K562 (cell line): Measurements from ENCODE around the gene WDR31. TPM values are rescaled to one million over a fixed set of nuclear protein-coding genes. Genes with fewer than 3 reads are reported as not detected.

Source experiments
- ATAC-seq: fragments of 200-7000 bp; cut with Tn5 transposase; 3 replicates; pipeline ENCODE4 v1.9.1; 2020; ENCODE audit warnings: moderate library complexity
- BruUV-seq: library from RNA; stranded (reverse); fragments of 400-500 nt; replicated peaks from 2 replicates; lab custom pipeline; 2021; lab: Mats Ljungman, UMichigan
- CTCF ChIA-PET: fragments of 300-600 bp; formaldehyde crosslinking; extraction: SDS; loops from one replicate; lab custom pipeline; 2021; ENCODE audit warnings: low intra/inter-chr PET ratio; lab: Yijun Ruan, JAX
- POLR2A ChIA-PET: fragments of 300-600, 350-650 bp; sonication (Branson Sonifier 250); formaldehyde crosslinking; extraction: SDS; loops from one replicate; lab custom pipeline; 2021; ENCODE audit warnings: antibody characterized with exemption, inconsistent platforms; lab: Yijun Ruan, JAX
- DNase-seq, 4 experiments: peaks; one replicate each; pipeline versions ENCODE4 v3.0.0 to v3.0.0-alpha.2; 2011 to 2018; ENCODE audit warnings: low spot score in 3 of 4, mixed read lengths in 3 of 4; ENCODE audit errors: extremely low read depth in 1 of 4
- FAIRE-seq: peaks from 2 replicates; lab custom pipeline; 2011; peaks lifted over from hg19 to GRCh38; lab: Jason Lieb, UNC
- H2AFZ ChIP-seq: 2 replicates; pipeline ENCODE4 v1.6.0; 2011; ENCODE audit warnings: low read depth, low read length, control low read depth, inconsistent platforms
- H3K27ac ChIP-seq: fragments of 200-600 bp; 3 replicates; pipeline ENCODE4 v1.8.0; 2011; ENCODE audit warnings: low read depth, mild to moderate bottlenecking, control low read depth, inconsistent platforms, low read length, moderate library complexity, mixed read lengths; ENCODE audit errors: extremely low read depth
- H3K27me3 ChIP-seq, 2 experiments: fragments of 300-600 bp in 1 of 2; 2 replicates in 1 of 2; 3 replicates in 1 of 2; pipeline versions ENCODE4 v1.6.0 to v1.8.0; 2011; ENCODE audit warnings: inconsistent platforms in 2 of 2, low read length in 2 of 2, mild to moderate bottlenecking in 1 of 2, mixed read lengths in 1 of 2, moderate library complexity in 1 of 2; ENCODE audit not compliant: control insufficient read depth in 2 of 2, insufficient read depth in 2 of 2
- H3K36me3 ChIP-seq: fragments of 300-600 bp; 3 replicates; pipeline ENCODE4 v1.8.0; 2011; ENCODE audit warnings: mild to moderate bottlenecking, low read length, inconsistent platforms; ENCODE audit not compliant: control insufficient read depth, insufficient read depth
- H3K4me1 ChIP-seq, 2 experiments: fragments of 200-600 bp in 1 of 2; replicated peaks in 1 of 2; 2 replicates in 1 of 2; 3 replicates in 1 of 2; pipeline versions ENCODE4 v1.5.1 to v1.8.0; 2011; ENCODE audit warnings: inconsistent platforms in 2 of 2, low read length in 2 of 2, mild to moderate bottlenecking in 1 of 2, mixed read lengths in 1 of 2, moderate library complexity in 1 of 2; ENCODE audit not compliant: control insufficient read depth in 2 of 2, insufficient read depth in 2 of 2
- H3K4me2 ChIP-seq: 2 replicates; pipeline ENCODE4 v1.6.1; 2011; ENCODE audit warnings: low read length, control low read depth, inconsistent platforms, mixed read lengths; ENCODE audit not compliant: insufficient read depth
- H3K4me3 ChIP-seq: fragments of 200-600 bp; sonication (generic), shearing (Covaris generic); 2 replicates; pipeline ENCODE4 v1.5.1; 2016; ENCODE audit warnings: control low read depth, inconsistent platforms
- H3K79me2 ChIP-seq: fragments of 200-600 bp; 3 replicates; pipeline ENCODE4 v1.8.0; 2011; ENCODE audit warnings: low read length, inconsistent platforms; ENCODE audit not compliant: control insufficient read depth, insufficient read depth
- H3K9ac ChIP-seq, 2 experiments: 2 replicates each; pipeline versions ENCODE4 v1.6.0 to v1.6.1; 2011; ENCODE audit warnings: low read depth in 2 of 2, low read length in 2 of 2, control low read depth in 1 of 2, inconsistent platforms in 1 of 2, mild to moderate bottlenecking in 1 of 2, mixed read lengths in 1 of 2; ENCODE audit not compliant: insufficient read depth in 1 of 2
- H3K9me1 ChIP-seq: one replicate; pipeline ENCODE4 v1.6.0; 2011; ENCODE audit warnings: inconsistent platforms, mild to moderate bottlenecking, low read length, moderate library complexity; ENCODE audit not compliant: control insufficient read depth, insufficient read depth
- H3K9me3 ChIP-seq: replicated peaks from 2 replicates; pipeline ENCODE4 v1.5.1; 2011; ENCODE audit warnings: low read depth, low read length, inconsistent platforms; ENCODE audit not compliant: control insufficient read depth, insufficient read depth
- H4K20me1 ChIP-seq: replicated peaks from 2 replicates; pipeline ENCODE4 v1.6.1; 2011; ENCODE audit warnings: low read length, inconsistent platforms, mixed read lengths; ENCODE audit not compliant: control insufficient read depth, insufficient read depth
- HEY1 ChIP-seq: fragments of 250-450 bp; sonication (Bioruptor Pico); IDR thresholded peaks from 2 replicates; pipeline ENCODE4 v1.5.0; 2020; ENCODE audit warnings: mild to moderate bottlenecking, moderate library complexity, borderline replicate concordance
- SIX5 ChIP-seq, 2 experiments: IDR thresholded peaks; 2 replicates each; pipeline ENCODE4 v1.6.1; 2011; ENCODE audit warnings: low read length in 2 of 2, borderline replicate concordance in 1 of 2, low read depth in 1 of 2, mild to moderate bottlenecking in 1 of 2, moderate library complexity in 1 of 2; ENCODE audit not compliant: insufficient read depth in 1 of 2
- SMAD1 ChIP-seq: fragments of 150-350 bp; IDR thresholded peaks from 2 replicates; pipeline ENCODE4 v1.6.1; 2014; ENCODE audit warnings: low read length, low read depth; ENCODE audit not compliant: partially characterized antibody
- WGBS: fragments of 100-300 bp; shearing (Covaris generic); methylation state at CpG from one replicate; pipeline ENCODE4 v1.1.6; 2016; ENCODE audit warnings: low coverage, mixed read lengths; ENCODE audit not compliant: insufficient coverage; ENCODE audit errors: missing lambda C conversion rate; 5-methylcytosine and 5-hydroxymethylcytosine counted together
- in situ Hi-C: fragments of 300-500 bp; cut with MboI; formaldehyde crosslinking; loops from 4 replicates; pipeline ENCODE4 v1.15.0; 2018; ENCODE audit warnings: inconsistent platforms, mixed read lengths
- intact Hi-C: fragments of 100-400 bp; cut with micrococcal nuclease; formaldehyde crosslinking; loops from 2 replicates; pipeline ENCODE4 v1.14.2; 2022
- polyA plus RNA-seq, 8 experiments: library from polyadenylated mRNA; depleted of rRNA in 4 of 8; stranded (reverse) in 5 of 8; unstranded in 3 of 8; fragments of >200 nt; fragmentation: Nextera tagmentation in 2 of 8; fragmentation: Illumina TruSeq in 1 of 8; extraction: Ambion mirVana in 2 of 8; extraction: Trizol in 1 of 8; gene quantifications; 2 replicates each; pipeline versions ENCODE4 v1.2.1 to v1.2.3, GENCODE V29; 2011 to 2014; ENCODE audit warnings: inconsistent platforms in 1 of 8, missing spikeins in 1 of 8
- total RNA-seq, 7 experiments: library from RNA; depleted of rRNA in 6 of 7; stranded (reverse); fragments of >200 nt in 6 of 7; fragmentation: Illumina TruSeq in 2 of 7; extraction: Trizol in 2 of 7; gene quantifications; 2 replicates each; pipeline versions ENCODE4 v1.2.1 to v1.2.3, GENCODE V29; 2011 to 2021; ENCODE audit warnings: low replicate concordance in 1 of 7
- TF ChIP-seq, protein P1 (sequence below): fragments of 450-650 bp; IDR thresholded peaks from 2 replicates; pipeline ENCODE4 v1.6.1; 2016; ENCODE audit warnings: low read depth, mild to moderate bottlenecking, moderate library complexity
- TF ChIP-seq, protein P2 (sequence below), 3 experiments: IDR thresholded peaks in 2 of 3; conservative IDR thresholded peaks in 1 of 3; 2 replicates each; pipeline ENCODE4 v1.5.1; 2011 to 2012; ENCODE audit warnings: low read length in 3 of 3, mild to moderate bottlenecking in 3 of 3, control low read depth in 2 of 3, improper control_type of control experiment in 1 of 3, inconsistent platforms in 1 of 3, low read depth in 1 of 3, mixed read lengths in 1 of 3, moderate library complexity in 1 of 3; ENCODE audit not compliant: insufficient read depth in 2 of 3

Gene WDR31
- total and polyA plus RNA-seq, 9 of the 15 experiments (the other 6 are each of a cell fraction or from before 2014, with no cell fraction given): 0.35 to 1.8 (median 0.95) TPM

DNA sequence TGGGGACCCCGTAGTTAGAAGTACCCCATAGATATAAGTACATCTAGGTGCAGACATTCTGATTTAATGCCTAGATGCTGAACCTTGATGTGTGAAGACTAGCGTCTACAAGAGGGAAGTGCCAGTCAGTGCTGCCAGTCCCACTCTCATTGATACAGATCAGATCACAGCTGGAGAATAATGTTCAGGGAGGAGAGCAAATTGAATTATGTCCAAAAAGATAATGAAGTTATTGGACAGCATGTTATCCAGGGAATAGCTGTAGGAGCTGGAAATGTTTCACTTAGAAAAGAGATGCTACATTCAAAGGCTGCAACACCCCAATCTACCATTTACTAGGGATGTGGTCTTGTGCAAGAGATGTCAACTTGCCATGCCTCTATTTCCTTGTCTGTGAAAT, 21.0 kb downstream of the WDR31 start (continued):
- TF ChIP-seq, protein P1, sequence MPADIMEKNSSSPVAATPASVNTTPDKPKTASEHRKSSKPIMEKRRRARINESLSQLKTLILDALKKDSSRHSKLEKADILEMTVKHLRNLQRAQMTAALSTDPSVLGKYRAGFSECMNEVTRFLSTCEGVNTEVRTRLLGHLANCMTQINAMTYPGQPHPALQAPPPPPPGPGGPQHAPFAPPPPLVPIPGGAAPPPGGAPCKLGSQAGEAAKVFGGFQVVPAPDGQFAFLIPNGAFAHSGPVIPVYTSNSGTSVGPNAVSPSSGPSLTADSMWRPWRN: no peak
- TF ChIP-seq SIX5 (IDR thresholded peaks at IDR 0.05; ENCODE audit: borderline replicate concordance in 1 of 2, insufficient read depth in 1 of 2, low read depth in 1 of 2, low read length in 2 of 2): no peak

DNA sequence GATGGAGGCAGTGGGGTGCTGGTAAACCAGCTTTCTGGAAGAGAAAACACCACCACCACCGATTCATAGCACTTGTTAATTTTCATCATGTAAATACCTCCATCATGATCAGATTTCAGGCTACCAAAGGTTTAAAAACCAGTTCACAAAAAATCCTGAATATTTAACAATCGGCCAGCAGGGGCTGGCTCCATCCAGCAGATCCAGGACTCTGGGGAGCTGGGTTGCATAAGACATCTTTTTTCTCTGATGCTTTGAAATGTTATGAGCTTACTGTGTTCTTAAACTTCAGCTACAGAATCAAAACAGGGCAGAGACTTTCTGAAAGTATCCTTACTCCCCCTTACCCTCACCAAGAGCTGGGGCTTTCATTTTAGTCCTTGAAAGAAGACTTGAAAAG, 22.3 kb downstream of the WDR31 start:
- in situ Hi-C loops: no loop called here

More for the DNA sequence above, 22.3 kb downstream of the WDR31 start:
- H3K36me3 ChIP-seq: no peaks in the 10 kb centered on the region
- no peaks in the 10 kb centered on the region for H3K79me2 ChIP-seq
- H3K27ac ChIP-seq: no peak overlapping the region
- peaks cover 11 to 42% of the 10 kb centered on the region in 2 experiments; a peak in 4 of 5 replicates for H3K27me3 ChIP-seq
- no peak for TF ChIP-seq SMAD1
- TF ChIP-seq HEY1: no peak
- TF ChIP-seq, protein P2, sequence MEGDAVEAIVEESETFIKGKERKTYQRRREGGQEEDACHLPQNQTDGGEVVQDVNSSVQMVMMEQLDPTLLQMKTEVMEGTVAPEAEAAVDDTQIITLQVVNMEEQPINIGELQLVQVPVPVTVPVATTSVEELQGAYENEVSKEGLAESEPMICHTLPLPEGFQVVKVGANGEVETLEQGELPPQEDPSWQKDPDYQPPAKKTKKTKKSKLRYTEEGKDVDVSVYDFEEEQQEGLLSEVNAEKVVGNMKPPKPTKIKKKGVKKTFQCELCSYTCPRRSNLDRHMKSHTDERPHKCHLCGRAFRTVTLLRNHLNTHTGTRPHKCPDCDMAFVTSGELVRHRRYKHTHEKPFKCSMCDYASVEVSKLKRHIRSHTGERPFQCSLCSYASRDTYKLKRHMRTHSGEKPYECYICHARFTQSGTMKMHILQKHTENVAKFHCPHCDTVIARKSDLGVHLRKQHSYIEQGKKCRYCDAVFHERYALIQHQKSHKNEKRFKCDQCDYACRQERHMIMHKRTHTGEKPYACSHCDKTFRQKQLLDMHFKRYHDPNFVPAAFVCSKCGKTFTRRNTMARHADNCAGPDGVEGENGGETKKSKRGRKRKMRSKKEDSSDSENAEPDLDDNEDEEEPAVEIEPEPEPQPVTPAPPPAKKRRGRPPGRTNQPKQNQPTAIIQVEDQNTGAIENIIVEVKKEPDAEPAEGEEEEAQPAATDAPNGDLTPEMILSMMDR (IDR thresholded peaks at IDR 0.05 in 2 of 3, conservative IDR thresholded peaks at IDR 0.05 in 1 of 3; ENCODE audit: insufficient read depth in 2 of 3, low read depth in 1 of 3, low read length in 3 of 3): peak; percentile 2 to 26 (median 23); a peak in 1 of 6 replicates
- no peaks in the 10 kb centered on the region for H3K9me1 ChIP-seq
- no peak overlapping the region for H3K4me3 ChIP-seq
- BruUV-seq: no TSS peak
- no peak overlapping the region for H3K4me2 ChIP-seq
- DNase-seq (peak in 2 of 4 experiments; percentile 29 to 36), ATAC-seq (no peak), FAIRE-seq (no peak)
- no peaks in the 10 kb centered on the region for H3K4me1 ChIP-seq
- H3K9ac ChIP-seq: no peak overlapping the region
- WGBS: 9% methylated on average over 2 of the region's 2 CpGs
- H2AFZ ChIP-seq: no peak overlapping the region
- ChIA-PET CTCF (no interaction called here), POLR2A (interaction anchor here (0.7 to 1.2 kb wide), 4 partner anchors 9 to 93 kb away, joined by 3 to 4 read pairs (median 4); partner anchors contain the start of genes C9orf43 and POLE3)
- no peaks in the 10 kb centered on the region for H3K9me3 ChIP-seq
- H4K20me1 ChIP-seq: 0 out of 2 replicates have a peak, but pooled peaks cover 3% of the 10 kb centered on the region
- intact Hi-C loops: no loop called here
